Nephron progenitor cell (in vitro differentiated cells): ENCODE measurements around the gene ASGR1.
"Not testable (repeated sequence)": the region's sequence is repeated elsewhere in the genome, so short reads cannot be mapped to it uniquely, and the experiment has no call there.

Experiments
- DNase-seq: peaks from one replicate; pipeline ENCODE4 v3.0.0; 2021
- H3K27ac Mint-ChIP-seq: 2 replicates; pipeline ENCODE4 v1.8.0; 2021; ENCODE audit warnings: mild to moderate bottlenecking, moderate library complexity, mixed read lengths
- H3K27me3 Mint-ChIP-seq: 2 replicates; pipeline ENCODE4 v1.8.0; 2021; ENCODE audit warnings: mild to moderate bottlenecking, low read depth, mixed read lengths; ENCODE audit not compliant: poor library complexity
- H3K36me3 Mint-ChIP-seq: 2 replicates; pipeline ENCODE4 v1.8.0; 2021; ENCODE audit warnings: low read depth, mixed read lengths
- H3K4me1 Mint-ChIP-seq: 2 replicates; pipeline ENCODE4 v1.8.0; 2021; ENCODE audit warnings: mixed read lengths
- H3K4me3 Mint-ChIP-seq: 2 replicates; pipeline ENCODE4 v1.8.0; 2021; ENCODE audit warnings: mild to moderate bottlenecking, moderate library complexity, mixed read lengths
- H3K9me3 Mint-ChIP-seq: 2 replicates; pipeline ENCODE4 v1.8.0; 2021; ENCODE audit warnings: mild to moderate bottlenecking, moderate library complexity, mixed read lengths
- TF ChIP-seq, protein P1 (sequence below): fragments of 200-600 bp; sonication (generic); IDR thresholded peaks from 2 replicates; pipeline ENCODE4 v1.5.0; 2021; ENCODE audit warnings: antibody characterized with exemption

The ASGR1 gene

GRCh38 chr17:7174603-7175326 is 4.4 kb downstream of the ASGR1 start:
- Mint-ChIP-seq H3K4me1 (peaks cover 14% of the 10 kb centered on the region), H3K36me3 (peaks cover 24% of the 10 kb centered on the region), H3K27me3 (no peaks in the 10 kb centered on the region), H3K9me3 (peaks cover 14% of the 10 kb centered on the region), H3K27ac (no peak overlapping the region), H3K4me3 (no peak overlapping the region)
- no peak for DNase-seq
- TF ChIP-seq, protein P1, sequence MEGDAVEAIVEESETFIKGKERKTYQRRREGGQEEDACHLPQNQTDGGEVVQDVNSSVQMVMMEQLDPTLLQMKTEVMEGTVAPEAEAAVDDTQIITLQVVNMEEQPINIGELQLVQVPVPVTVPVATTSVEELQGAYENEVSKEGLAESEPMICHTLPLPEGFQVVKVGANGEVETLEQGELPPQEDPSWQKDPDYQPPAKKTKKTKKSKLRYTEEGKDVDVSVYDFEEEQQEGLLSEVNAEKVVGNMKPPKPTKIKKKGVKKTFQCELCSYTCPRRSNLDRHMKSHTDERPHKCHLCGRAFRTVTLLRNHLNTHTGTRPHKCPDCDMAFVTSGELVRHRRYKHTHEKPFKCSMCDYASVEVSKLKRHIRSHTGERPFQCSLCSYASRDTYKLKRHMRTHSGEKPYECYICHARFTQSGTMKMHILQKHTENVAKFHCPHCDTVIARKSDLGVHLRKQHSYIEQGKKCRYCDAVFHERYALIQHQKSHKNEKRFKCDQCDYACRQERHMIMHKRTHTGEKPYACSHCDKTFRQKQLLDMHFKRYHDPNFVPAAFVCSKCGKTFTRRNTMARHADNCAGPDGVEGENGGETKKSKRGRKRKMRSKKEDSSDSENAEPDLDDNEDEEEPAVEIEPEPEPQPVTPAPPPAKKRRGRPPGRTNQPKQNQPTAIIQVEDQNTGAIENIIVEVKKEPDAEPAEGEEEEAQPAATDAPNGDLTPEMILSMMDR: no peak

DNA sequence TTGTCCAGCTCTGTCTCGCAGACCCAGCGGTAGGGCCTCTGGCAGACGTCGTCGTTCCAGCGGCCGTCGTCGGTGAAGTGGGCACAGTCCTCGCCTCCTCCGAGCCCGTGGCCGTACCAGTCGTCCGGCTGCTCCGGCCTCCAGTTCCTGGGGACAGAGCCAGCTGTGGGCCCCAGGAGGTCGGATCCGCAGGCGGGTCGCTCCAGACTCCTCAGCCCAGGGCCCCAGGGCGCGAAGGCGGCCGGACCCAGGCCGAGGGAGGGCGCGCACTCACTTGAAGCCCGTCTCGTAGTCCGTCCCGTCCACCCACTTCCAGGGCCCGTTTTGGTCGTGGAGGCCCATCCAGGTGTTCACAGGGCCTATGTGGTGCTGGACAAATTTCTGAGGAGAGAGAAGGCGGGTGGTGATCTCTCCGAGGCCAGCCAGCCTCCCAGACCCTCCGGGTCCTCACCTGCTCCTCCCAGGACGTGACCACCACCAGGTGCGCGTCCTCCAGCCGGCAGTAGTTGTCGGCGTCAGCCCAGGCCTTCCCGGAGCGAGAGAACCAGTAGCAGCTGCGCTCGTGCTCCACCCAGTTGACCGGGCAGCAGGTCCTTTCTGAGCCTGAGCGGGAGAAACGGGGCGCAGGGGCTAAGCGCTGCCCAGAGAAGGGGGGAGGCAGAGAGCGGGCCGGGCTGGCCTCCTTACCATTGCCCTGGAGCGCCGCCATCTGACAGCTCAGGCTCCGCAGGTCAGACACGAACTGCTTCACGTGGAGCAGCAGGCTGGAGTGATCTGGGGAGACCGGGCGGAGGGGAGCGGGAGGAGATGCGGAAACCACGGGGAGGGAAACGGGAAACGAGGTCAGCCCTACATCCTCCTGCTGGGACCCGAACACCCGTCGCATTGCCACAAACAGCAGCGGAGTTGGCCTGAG is 5.2 kb downstream of the ASGR1 start:
- Mint-ChIP-seq H3K4me3 (no peak overlapping the region), H3K9me3 (peaks cover 21% of the 10 kb centered on the region), H3K4me1 (peaks cover 10% of the 10 kb centered on the region), H3K27me3 (no peaks in the 10 kb centered on the region), H3K36me3 (peaks cover 31% of the 10 kb centered on the region), H3K27ac (no peak overlapping the region)
- DNase-seq: peak; percentile 66
- TF ChIP-seq, protein P1: no peak

- H3K9me3 Mint-ChIP-seq: peaks cover 28% of the 10 kb centered on the region
- peaks cover 31% of the 10 kb centered on the region for H3K36me3 Mint-ChIP-seq
- H3K27ac Mint-ChIP-seq, H3K4me3 Mint-ChIP-seq, H3K27me3 Mint-ChIP-seq, H3K4me1 Mint-ChIP-seq, DNase-seq: not testable (repeated sequence)
Observed at GRCh38 chr17:7172522-7173191, 6.5 kb downstream of the ASGR1 start.

DNA sequence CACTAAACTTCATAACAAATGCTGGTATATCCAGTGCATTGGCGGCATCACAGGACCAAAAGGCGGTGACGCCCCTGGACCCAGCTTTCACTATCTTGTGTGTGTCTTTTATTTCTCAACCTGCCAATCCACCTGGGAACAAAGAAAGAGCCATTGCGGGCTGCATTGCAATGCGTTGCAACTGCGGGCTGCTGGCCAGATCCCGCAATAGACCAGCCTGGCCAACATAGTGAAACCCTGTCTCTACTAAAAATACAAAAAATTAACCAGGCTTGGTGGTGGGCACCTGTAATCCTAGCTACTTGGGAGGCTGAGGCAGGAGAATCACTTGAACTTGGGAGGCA is 9.6 kb downstream of the ASGR1 start:
- not testable (repeated sequence) for DNase-seq, H3K4me3 Mint-ChIP-seq, H3K27ac Mint-ChIP-seq, H3K4me1 Mint-ChIP-seq
- H3K36me3 Mint-ChIP-seq: peaks cover 31% of the 10 kb centered on the region
- H3K27me3 Mint-ChIP-seq: peaks cover 11% of the 10 kb centered on the region
- H3K9me3 Mint-ChIP-seq: peaks cover 29% of the 10 kb centered on the region

DNA sequence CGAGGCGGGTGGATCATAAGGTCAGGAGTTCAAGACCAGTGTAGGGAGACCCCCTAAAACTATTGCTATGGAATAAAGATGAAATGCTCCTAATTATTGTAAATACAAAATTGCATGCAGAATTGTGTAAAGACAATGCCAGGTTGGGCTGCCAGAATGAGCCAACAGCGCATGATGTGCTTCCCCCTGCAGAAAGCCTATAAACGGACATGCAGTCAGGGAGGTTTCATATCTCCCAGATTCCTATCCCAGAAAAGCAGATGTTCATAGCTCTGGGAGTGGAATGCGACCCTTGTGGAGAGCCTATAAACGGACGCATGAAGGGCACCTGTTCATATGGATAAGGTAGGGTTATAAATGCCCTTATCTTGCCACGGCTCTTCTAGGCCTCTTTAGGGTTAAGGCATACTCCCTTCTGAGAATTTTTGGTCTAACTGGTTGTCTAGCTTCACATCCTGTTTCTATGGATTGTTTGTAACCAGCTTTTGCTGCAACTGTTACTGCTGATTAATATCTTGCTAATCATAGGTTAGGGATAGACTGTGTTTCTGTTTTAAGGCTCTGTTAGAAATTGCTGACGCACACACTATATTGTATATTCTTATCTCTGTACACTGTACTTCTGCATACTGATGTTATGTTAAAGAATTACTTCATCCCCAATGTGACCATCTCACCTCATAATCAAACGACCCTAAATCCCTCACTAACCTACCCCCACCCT is 10.2 kb downstream of the ASGR1 start:
- Mint-ChIP-seq H3K36me3 (peaks cover 31% of the 10 kb centered on the region), H3K9me3 (peaks cover 29% of the 10 kb centered on the region), H3K27me3 (peaks cover 13% of the 10 kb centered on the region)
- not testable (repeated sequence) for H3K4me3 Mint-ChIP-seq, H3K4me1 Mint-ChIP-seq, DNase-seq, H3K27ac Mint-ChIP-seq

DNA sequence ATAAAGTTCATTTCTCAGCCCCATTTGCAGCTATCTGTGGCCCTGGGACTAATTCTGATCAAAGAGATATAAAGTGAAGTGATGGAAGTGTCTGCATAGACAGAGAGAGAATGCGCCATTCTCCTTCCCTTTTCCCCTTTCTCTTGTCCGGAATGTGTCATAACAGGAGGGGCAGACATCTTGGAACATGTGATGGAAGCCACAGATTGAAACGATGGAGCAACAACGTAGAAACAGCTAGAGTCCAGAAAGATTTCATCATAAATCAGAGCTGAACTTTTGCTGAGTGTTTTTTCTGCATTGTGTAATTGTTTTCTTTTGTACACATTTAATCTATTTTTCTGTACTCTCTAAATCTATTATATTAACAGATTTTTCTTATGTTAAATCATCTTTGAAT is 11.3 kb downstream of the ASGR1 start:
- Mint-ChIP-seq H3K9me3 (peaks cover 29% of the 10 kb centered on the region), H3K4me3 (no peak overlapping the region), H3K4me1 (peaks cover 6% of the 10 kb centered on the region), H3K27ac (no peak overlapping the region), H3K36me3 (peaks cover 26% of the 10 kb centered on the region), H3K27me3 (peaks cover 13% of the 10 kb centered on the region)
- DNase-seq: no peak
- TF ChIP-seq, protein P1: no peak

- no peak overlapping the region for H3K27ac Mint-ChIP-seq
- no peak overlapping the region for H3K4me3 Mint-ChIP-seq
- H3K9me3 Mint-ChIP-seq: peaks cover 22% of the 10 kb centered on the region
Observed at GRCh38 chr17:7166873-7167272, 12.3 kb downstream of the ASGR1 start.

GRCh38 chr17:7159571-7159970 is 19.6 kb downstream of the ASGR1 start:
- H3K27me3 Mint-ChIP-seq: peaks cover 11% of the 10 kb centered on the region
- H3K4me3 Mint-ChIP-seq, H3K36me3 Mint-ChIP-seq, H3K9me3 Mint-ChIP-seq, H3K27ac Mint-ChIP-seq, DNase-seq: not testable (repeated sequence)
- peaks cover 13% of the 10 kb centered on the region for H3K4me1 Mint-ChIP-seq

More at GRCh38 chr17:7166873-7167272, 12.3 kb downstream of the ASGR1 start:
- Mint-ChIP-seq H3K36me3 (peaks cover 18% of the 10 kb centered on the region), H3K27me3 (peaks cover 13% of the 10 kb centered on the region), H3K4me1 (peaks cover 6% of the 10 kb centered on the region)
- TF ChIP-seq, protein P1: no peak
- DNase-seq: no peak

DNA sequence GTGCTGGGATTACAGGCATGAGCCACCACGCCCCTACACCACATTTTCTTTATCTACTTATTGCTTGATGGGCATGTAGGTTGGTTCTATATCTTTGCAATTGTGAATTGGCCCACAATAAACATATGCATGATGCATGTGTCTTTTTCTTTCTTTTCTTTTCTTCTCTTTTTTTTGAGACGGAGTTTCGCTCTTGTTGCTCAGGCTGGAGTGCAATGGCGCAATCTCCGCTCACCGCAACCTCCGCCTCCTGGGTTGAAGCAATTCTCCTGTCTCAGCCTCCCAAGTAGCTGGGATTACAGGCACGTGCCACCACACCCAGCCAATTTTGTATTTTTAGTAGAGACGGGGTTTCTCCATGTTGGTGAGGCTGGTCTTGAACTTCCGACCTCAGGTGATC is 20.7 kb downstream of the ASGR1 start:
- peaks cover 13% of the 10 kb centered on the region for H3K4me1 Mint-ChIP-seq
- peaks cover 12% of the 10 kb centered on the region for H3K27me3 Mint-ChIP-seq

More for the DNA sequence above, 20.7 kb downstream of the ASGR1 start:
- DNase-seq, H3K9me3 Mint-ChIP-seq, H3K36me3 Mint-ChIP-seq, H3K4me3 Mint-ChIP-seq, H3K27ac Mint-ChIP-seq: not testable (repeated sequence)
